Smooth muscle cell (in vitro differentiated cells): Measurements from ENCODE around the gene SV2B. TPM values are rescaled to one million over a fixed set of nuclear protein-coding genes. Genes with fewer than 3 reads are reported as not detected.

Source experiments
- DNase-seq: peaks from one replicate; lab custom pipeline; 2025; ENCODE audit not compliant: unreplicated experiment; lab: John Stamatoyannopoulos, UW
- H2AFZ ChIP-seq: fragments of 200-600 bp; sonication (generic); 2 replicates; pipeline ENCODE4 v1.6.0; 2016; ENCODE audit warnings: antibody characterized with exemption, low read depth, mild to moderate bottlenecking
- H3F3A ChIP-seq: fragments of 200-600 bp; sonication (generic); 2 replicates; pipeline ENCODE4 v1.6.0; 2017; ENCODE audit warnings: antibody characterized with exemption, low read depth
- H3K27ac ChIP-seq: fragments of 200-600 bp; sonication (generic); 2 replicates; pipeline ENCODE4 v1.5.1; 2016; ENCODE audit warnings: low read depth, mild to moderate bottlenecking
- H3K27me3 ChIP-seq: fragments of 200-600 bp; sonication (generic); 2 replicates; pipeline ENCODE4 v1.6.1; 2016; ENCODE audit warnings: low read depth, mild to moderate bottlenecking
- H3K36me3 ChIP-seq: fragments of 200-600 bp; sonication (generic); 2 replicates; pipeline ENCODE4 v1.5.1; 2016; ENCODE audit warnings: low read depth
- H3K4me1 ChIP-seq: fragments of 200-600 bp; sonication (generic); 2 replicates; pipeline ENCODE4 v1.5.1; 2016; ENCODE audit warnings: low read depth
- H3K4me2 ChIP-seq: fragments of 200-600 bp; sonication (generic); 2 replicates; pipeline ENCODE4 v1.6.0; 2016; ENCODE audit warnings: mild to moderate bottlenecking
- H3K4me3 ChIP-seq: fragments of 200-600 bp; sonication (generic); 2 replicates; pipeline ENCODE4 v1.5.1; 2016; ENCODE audit warnings: mild to moderate bottlenecking
- H3K79me2 ChIP-seq: fragments of 200-600 bp; sonication (generic); 2 replicates; pipeline ENCODE4 v1.6.0; 2016; ENCODE audit warnings: low read depth, mild to moderate bottlenecking
- H3K9ac ChIP-seq: fragments of 200-600 bp; sonication (generic); 2 replicates; pipeline ENCODE4 v1.6.0; 2016; ENCODE audit warnings: low read depth
- H3K9me3 ChIP-seq: fragments of 200-600 bp; sonication (generic); replicated peaks from 2 replicates; pipeline ENCODE4 v1.5.1; 2016; ENCODE audit warnings: low read depth
- H4K20me1 ChIP-seq: fragments of 200-600 bp; sonication (generic); 2 replicates; pipeline ENCODE4 v1.6.0; 2016; ENCODE audit warnings: low read depth
- CTCF ChIP-seq: fragments of 200-600 bp; sonication (generic); IDR thresholded peaks from 2 replicates; pipeline ENCODE4 v1.5.1; 2017; ENCODE audit warnings: borderline replicate concordance, mild to moderate bottlenecking, antibody characterized with exemption; ENCODE audit not compliant: insufficient read depth, poor library complexity, severe bottlenecking
- WGBS: methylation state at CpG from one replicate; pipeline ENCODE4 v1.1.7; 2016; ENCODE audit warnings: low lambda C conversion rate; 5-methylcytosine and 5-hydroxymethylcytosine counted together
- polyA plus RNA-seq: library from polyadenylated mRNA; unstranded; fragments of >200 nt; fragmentation: Nextera tagmentation; extraction: Ambion mirVana; gene quantifications from 2 replicates; pipeline ENCODE4 v1.2.1, GENCODE V29; 2016
- total RNA-seq: library from RNA; depleted of rRNA; stranded (reverse); fragments of >200 nt; gene quantifications from 2 replicates; pipeline ENCODE4 v1.2.3, GENCODE V29; 2014

SV2B gene
- total and polyA plus RNA-seq, 2 experiments from 2014 or later: not detected

DNA sequence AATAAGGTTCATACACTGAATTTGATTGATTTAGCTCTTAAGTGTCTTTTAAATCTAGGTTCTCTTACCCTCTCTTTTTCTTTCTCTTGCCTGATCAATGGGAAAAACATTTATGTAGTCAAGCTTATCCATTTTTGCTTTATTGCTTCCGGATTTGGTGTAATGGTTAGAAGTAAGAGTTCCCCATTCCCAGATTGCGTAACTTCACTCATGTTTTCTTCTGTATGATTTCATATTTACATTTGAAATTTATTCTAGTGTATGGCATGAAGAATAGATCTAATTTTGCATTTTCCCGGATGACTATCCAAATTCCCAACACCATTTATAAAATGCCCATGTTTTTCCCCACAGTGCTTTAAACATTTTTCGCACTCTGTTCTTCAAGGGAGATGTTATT is 27.9 kb upstream of the SV2B start:
- Histone ChIP-seq H3K27me3 (no peaks in the 10 kb centered on the region), H2AFZ (no peak overlapping the region), H3K4me3 (no peak overlapping the region), H4K20me1 (no peaks in the 10 kb centered on the region), H3K27ac (no peak overlapping the region), H3K4me2 (no peak overlapping the region), H3K9ac (no peak overlapping the region), H3K4me1 (no peaks in the 10 kb centered on the region), H3F3A (no peaks in the 10 kb centered on the region), H3K36me3 (no peaks in the 10 kb centered on the region), H3K9me3 (no peaks in the 10 kb centered on the region), H3K79me2 (no peaks in the 10 kb centered on the region)
- TF ChIP-seq CTCF: no peak
- DNase-seq: no peak
- 89% methylated on average over 4 of the region's 4 CpGs for WGBS

DNA sequence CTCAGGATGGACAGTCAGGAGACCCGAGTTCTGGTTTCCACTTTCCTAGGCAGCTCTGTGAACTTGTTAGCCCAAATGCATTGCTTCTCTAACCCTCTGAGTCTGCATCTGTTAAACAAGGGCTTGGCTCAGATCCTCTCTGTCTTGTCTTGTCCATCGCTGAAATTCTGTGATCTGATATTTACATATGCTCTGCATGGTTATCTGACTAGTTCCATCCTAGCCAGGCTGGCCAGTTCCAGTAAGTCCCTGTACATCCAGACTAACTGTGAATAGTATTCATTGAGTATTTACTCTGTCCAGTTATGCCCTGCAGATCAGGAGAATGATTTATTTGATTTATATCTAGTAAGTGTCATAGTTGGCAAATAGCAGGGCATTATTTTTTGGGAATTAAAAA is 27.0 kb upstream of the SV2B start:
- TF ChIP-seq CTCF: no peak
- Histone ChIP-seq H3K36me3 (no peaks in the 10 kb centered on the region), H3K27me3 (no peaks in the 10 kb centered on the region), H3K9me3 (no peaks in the 10 kb centered on the region), H3F3A (no peaks in the 10 kb centered on the region), H3K27ac (no peak overlapping the region), H2AFZ (no peak overlapping the region), H3K9ac (no peak overlapping the region), H3K4me3 (no peak overlapping the region), H3K79me2 (no peaks in the 10 kb centered on the region), H3K4me1 (no peaks in the 10 kb centered on the region), H3K4me2 (no peak overlapping the region), H4K20me1 (no peaks in the 10 kb centered on the region)
- 96% methylated on average over 2 of the region's 2 CpGs for WGBS
- DNase-seq: no peak

- no peaks in the 10 kb centered on the region for H4K20me1 ChIP-seq
- no peaks in the 10 kb centered on the region for H3K27me3 ChIP-seq
- H3K9me3 ChIP-seq: peaks cover 2% of the 10 kb centered on the region
- H3K79me2 ChIP-seq: no peaks in the 10 kb centered on the region
- H3K36me3 ChIP-seq: no peaks in the 10 kb centered on the region
- no peak for DNase-seq
- TF ChIP-seq CTCF: no peak
- no peak overlapping the region for H3K4me3 ChIP-seq
- no peaks in the 10 kb centered on the region for H3K4me1 ChIP-seq
- no peak overlapping the region for H3K4me2 ChIP-seq
- H3K9ac ChIP-seq: no peak overlapping the region
- 75% methylated on average over 1 of the region's 1 CpG for WGBS
- H3K27ac ChIP-seq: no peak overlapping the region
- H3F3A ChIP-seq: no peaks in the 10 kb centered on the region
- no peak overlapping the region for H2AFZ ChIP-seq
Observed at GRCh38 chr15:91073768-91074167, 26.3 kb upstream of the SV2B start.

- DNase-seq: no peak
- Histone ChIP-seq H3K27ac (no peak overlapping the region), H3K27me3 (peaks cover 4% of the 10 kb centered on the region), H3F3A (no peaks in the 10 kb centered on the region), H3K4me2 (no peak overlapping the region), H4K20me1 (no peaks in the 10 kb centered on the region), H3K9me3 (peaks cover 3% of the 10 kb centered on the region), H3K36me3 (no peaks in the 10 kb centered on the region), H3K4me3 (no peak overlapping the region), H3K9ac (no peak overlapping the region), H3K79me2 (no peaks in the 10 kb centered on the region), H3K4me1 (no peaks in the 10 kb centered on the region), H2AFZ (no peak overlapping the region)
- 82% methylated on average over 1 of the region's 1 CpG for WGBS
- TF ChIP-seq CTCF: no peak
Observed at GRCh38 chr15:91075739-91076138, 24.3 kb upstream of the SV2B start.
